ENCODE measurements around the gene BACH2.

Gene BACH2

DNA sequence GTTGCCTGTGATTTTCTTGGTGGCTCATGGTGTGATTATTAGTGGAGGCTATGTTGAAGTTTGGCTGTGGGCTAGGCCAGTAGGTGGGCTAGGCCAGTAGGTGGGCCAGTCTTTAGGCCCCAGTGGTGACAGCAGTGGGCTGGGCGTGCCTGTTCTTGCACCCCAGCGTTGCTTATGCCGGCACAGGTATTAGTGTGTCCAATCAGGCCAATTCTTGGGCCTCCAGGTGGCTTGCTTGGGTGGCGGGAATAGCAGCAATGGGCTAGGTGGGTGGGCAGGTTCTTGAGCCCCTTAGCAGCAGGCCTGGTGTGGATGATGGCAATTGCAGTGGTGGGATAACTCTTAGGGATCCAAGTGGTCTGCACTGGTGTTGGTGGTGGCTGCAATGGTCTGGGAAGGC lies 379.4 kb downstream of the BACH2 start:
- TF ChIP-seq POLR2AphosphoS5 (IDR thresholded peaks at IDR 0.05; ENCODE audit: low read depth, low read length) (no peak), SIN3A (IDR thresholded peaks at IDR 0.05; ENCODE audit: borderline replicate concordance, insufficient read depth, low read length) (no peak), TAF1 (IDR thresholded peaks at IDR 0.05; ENCODE audit: borderline replicate concordance, insufficient read depth, low read length) (no peak), FOXP2 (optimal IDR thresholded peaks at IDR 0.05; ENCODE audit: borderline replicate concordance, extremely low read depth, extremely low read length, insufficient read depth) (no peak)
- TF ChIP-seq, protein P1, sequence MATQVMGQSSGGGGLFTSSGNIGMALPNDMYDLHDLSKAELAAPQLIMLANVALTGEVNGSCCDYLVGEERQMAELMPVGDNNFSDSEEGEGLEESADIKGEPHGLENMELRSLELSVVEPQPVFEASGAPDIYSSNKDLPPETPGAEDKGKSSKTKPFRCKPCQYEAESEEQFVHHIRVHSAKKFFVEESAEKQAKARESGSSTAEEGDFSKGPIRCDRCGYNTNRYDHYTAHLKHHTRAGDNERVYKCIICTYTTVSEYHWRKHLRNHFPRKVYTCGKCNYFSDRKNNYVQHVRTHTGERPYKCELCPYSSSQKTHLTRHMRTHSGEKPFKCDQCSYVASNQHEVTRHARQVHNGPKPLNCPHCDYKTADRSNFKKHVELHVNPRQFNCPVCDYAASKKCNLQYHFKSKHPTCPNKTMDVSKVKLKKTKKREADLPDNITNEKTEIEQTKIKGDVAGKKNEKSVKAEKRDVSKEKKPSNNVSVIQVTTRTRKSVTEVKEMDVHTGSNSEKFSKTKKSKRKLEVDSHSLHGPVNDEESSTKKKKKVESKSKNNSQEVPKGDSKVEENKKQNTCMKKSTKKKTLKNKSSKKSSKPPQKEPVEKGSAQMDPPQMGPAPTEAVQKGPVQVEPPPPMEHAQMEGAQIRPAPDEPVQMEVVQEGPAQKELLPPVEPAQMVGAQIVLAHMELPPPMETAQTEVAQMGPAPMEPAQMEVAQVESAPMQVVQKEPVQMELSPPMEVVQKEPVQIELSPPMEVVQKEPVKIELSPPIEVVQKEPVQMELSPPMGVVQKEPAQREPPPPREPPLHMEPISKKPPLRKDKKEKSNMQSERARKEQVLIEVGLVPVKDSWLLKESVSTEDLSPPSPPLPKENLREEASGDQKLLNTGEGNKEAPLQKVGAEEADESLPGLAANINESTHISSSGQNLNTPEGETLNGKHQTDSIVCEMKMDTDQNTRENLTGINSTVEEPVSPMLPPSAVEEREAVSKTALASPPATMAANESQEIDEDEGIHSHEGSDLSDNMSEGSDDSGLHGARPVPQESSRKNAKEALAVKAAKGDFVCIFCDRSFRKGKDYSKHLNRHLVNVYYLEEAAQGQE (IDR thresholded peaks at IDR 0.05; ENCODE audit: insufficient read depth in 1 of 2, low read depth in 2 of 2, low read length in 2 of 2) = no peak

DNA sequence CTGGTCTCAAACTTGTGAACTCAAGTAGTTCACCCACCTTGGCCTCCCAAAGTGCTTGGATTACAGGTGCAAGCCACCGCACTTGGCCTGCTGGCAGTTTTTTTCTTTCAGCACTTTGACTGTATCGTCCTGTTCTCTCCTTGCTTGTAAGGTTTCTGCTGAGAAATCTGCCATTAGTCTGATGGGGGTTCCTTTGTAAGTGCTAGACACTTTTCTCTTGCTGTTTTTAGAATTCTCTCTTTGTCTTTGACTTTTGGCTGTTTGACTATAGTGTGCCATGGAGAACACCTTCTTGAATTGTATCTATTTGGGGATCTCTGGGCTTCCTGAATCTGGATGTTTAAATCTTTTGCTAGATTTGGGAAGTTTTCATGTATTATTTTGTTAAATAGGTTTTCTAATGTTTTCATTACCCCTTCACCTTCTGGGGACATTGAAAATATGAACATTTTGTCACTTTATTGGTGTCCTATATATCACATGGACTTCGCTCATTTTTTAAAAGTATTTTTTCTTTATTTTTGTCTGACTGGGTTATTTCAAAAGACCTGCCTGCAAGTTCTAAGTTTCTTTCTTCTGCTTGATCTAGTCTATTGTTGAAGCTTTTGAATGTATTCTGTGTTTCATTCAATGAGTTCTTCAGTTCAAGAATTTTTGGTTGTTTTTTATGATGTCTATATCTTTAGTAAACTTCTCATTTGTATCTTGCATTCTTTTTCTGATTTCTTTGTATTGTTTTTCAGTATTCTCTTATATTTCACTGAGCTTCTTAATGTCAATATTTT lies 380.3 kb downstream of the BACH2 start:
- TF ChIP-seq TAF1 (IDR thresholded peaks at IDR 0.05; ENCODE audit: borderline replicate concordance, insufficient read depth, low read length) = no peak
- no peak for TF ChIP-seq SIN3A (IDR thresholded peaks at IDR 0.05; ENCODE audit: borderline replicate concordance, insufficient read depth, low read length)
- TF ChIP-seq, protein P1 (IDR thresholded peaks at IDR 0.05; ENCODE audit: insufficient read depth in 1 of 2, low read depth in 2 of 2, low read length in 2 of 2) = no peak
- no peak for TF ChIP-seq FOXP2 (optimal IDR thresholded peaks at IDR 0.05; ENCODE audit: borderline replicate concordance, extremely low read depth, extremely low read length, insufficient read depth)
- no peak for TF ChIP-seq POLR2AphosphoS5 (IDR thresholded peaks at IDR 0.05; ENCODE audit: low read depth, low read length)

DNA sequence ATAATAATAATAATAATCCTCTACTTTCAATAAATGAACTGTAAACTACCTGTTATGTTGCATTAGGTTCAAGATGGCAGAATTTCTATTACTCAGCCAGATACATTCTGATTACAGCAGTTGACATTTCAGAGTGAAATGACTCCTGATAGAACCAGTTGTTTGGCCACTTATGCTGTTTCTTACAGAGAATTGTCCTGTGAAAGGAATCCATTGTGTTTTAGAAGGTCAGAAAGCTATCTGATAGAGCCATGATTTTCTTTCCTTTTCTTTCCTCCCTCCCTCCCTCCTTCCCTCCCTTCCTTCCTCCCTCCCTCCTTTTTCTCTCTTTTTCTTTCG lies 385.8 kb downstream of the BACH2 start:
- TF ChIP-seq SIN3A (IDR thresholded peaks at IDR 0.05; ENCODE audit: borderline replicate concordance, insufficient read depth, low read length) (no peak), TAF1 (IDR thresholded peaks at IDR 0.05; ENCODE audit: borderline replicate concordance, insufficient read depth, low read length) (no peak)

DNA sequence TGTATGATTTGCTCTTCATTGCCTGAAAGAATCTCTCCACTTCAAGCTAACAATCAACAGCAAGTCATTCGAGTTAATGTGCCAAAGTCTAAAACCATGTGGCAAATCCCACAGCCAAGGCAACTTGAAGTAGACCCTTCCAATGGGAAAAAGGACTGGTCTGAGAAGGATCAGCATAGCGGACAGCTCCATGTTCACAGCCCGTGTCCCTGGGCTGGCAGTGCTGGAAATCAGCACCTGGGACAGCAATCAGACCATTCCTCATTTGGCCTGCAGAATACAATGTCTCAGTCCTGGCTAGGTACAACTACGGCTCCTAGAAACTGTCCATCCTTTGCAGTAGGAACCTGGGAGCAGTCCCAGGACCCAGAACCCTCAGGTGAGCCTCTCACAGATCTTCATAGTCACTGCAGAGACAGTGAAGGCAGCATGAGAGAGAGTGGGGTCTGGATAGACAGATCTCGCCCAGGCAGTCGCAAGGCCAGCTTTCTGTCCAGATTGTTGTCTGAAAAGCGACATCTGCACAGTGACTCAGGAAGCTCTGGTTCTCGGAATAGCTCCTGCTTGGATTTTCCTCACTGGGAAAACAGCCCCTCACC lies 401.3 kb downstream of the BACH2 start:
- TF ChIP-seq, protein P1 (IDR thresholded peaks at IDR 0.05; ENCODE audit: insufficient read depth in 1 of 2, low read depth in 2 of 2, low read length in 2 of 2) = peak; percentile 100
- TF ChIP-seq POLR2AphosphoS5 (IDR thresholded peaks at IDR 0.05; ENCODE audit: low read depth, low read length) (no peak), SIN3A (IDR thresholded peaks at IDR 0.05; ENCODE audit: borderline replicate concordance, insufficient read depth, low read length) (peak; percentile 92; the same call in 1 of the 2 replicates)

DNA sequence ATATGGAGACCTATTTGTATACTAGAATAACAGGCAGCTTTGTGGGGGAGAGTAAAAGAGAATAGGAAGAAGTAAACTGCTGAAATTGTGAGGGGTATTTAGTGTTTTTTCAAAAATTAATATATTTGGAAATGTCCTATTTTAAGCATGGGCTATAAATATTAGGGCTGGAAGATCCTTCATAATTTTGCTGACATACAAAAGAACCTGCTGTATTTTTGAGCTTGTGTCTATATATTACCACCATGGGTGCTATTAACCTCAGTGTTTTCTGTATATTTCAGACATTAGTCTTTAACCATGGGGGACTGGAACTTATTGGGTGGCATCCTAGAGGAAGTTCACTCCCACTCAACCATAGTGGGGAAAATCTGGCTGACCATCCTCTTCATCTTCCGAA lies 402.5 kb downstream of the BACH2 start, which contains the start of gene GJA10:
TSS of gene GJA10 (plus strand) at position 301 of the 400 bp plus-strand sequence. CDS start at position 301, 0 bp downstream.
- TF ChIP-seq, protein P1 (IDR thresholded peaks at IDR 0.05; ENCODE audit: insufficient read depth in 1 of 2, low read depth in 2 of 2, low read length in 2 of 2) = no peak
- TF ChIP-seq FOXP2 (optimal IDR thresholded peaks at IDR 0.05; ENCODE audit: borderline replicate concordance, extremely low read depth, extremely low read length, insufficient read depth) (no peak), TAF1 (IDR thresholded peaks at IDR 0.05; ENCODE audit: borderline replicate concordance, insufficient read depth, low read length) (no peak), SIN3A (IDR thresholded peaks at IDR 0.05; ENCODE audit: borderline replicate concordance, insufficient read depth, low read length) (no peak), POLR2AphosphoS5 (IDR thresholded peaks at IDR 0.05; ENCODE audit: low read depth, low read length) (no peak)

Data from PFSK-1 (cell line).